OCI-M2 (cell line): ENCODE measurements around the gene ITPRID2.
"Not testable (repeated sequence)": the region's sequence is repeated elsewhere in the genome, so short reads cannot be mapped to it uniquely, and the experiment has no call there.

Experiments
- DNase-seq: peaks from one replicate; lab custom pipeline; 2025; ENCODE audit not compliant: unreplicated experiment; lab: John Stamatoyannopoulos, UW

The ITPRID2 gene

GRCh38 chr2:181957668-181958067 lies 66.1 kb downstream of the ITPRID2 start:
- DNase-seq = no peak

GRCh38 chr2:181958726-181959125 lies 67.2 kb downstream of the ITPRID2 start:
- DNase-seq = no peak

- DNase-seq = no peak
Measured at GRCh38 chr2:181959508-181959907, 68.0 kb downstream of the ITPRID2 start.

GRCh38 chr2:181961167-181961566 lies 69.6 kb downstream of the ITPRID2 start:
- DNase-seq = not testable (repeated sequence)

- no peak for DNase-seq
Measured at GRCh38 chr2:181962142-181962541, 70.6 kb downstream of the ITPRID2 start.

GRCh38 chr2:181970160-181970794 lies 78.7 kb downstream of the ITPRID2 start:
- no peak for DNase-seq

GRCh38 chr2:181971032-181971431 lies 79.5 kb downstream of the ITPRID2 start:
- no peak for DNase-seq

GRCh38 chr2:181972431-181973170 lies 81.1 kb downstream of the ITPRID2 start:
- DNase-seq = no peak

GRCh38 chr2:181973171-181973783 lies 81.7 kb downstream of the ITPRID2 start:
- no peak for DNase-seq

GRCh38 chr2:181977661-181978350 lies 86.3 kb downstream of the ITPRID2 start:
- no peak for DNase-seq

- no peak for DNase-seq
Measured at GRCh38 chr2:181978351-181979150, 87.0 kb downstream of the ITPRID2 start.
